Measurements from ENCODE around the gene PRAMEF20. TPM values are rescaled to one million over a fixed set of nuclear protein-coding genes. Genes with fewer than 3 reads are reported as not detected.
"Not testable (repeated sequence)": the region's sequence is repeated elsewhere in the genome, so short reads cannot be mapped to it uniquely, and the experiment has no call there.

The PRAMEF20 gene
- total and polyA plus RNA-seq, 2 donors (not counting 3 experiments of a cell fraction or from before 2014, with no cell fraction given) = not detected

DNA sequence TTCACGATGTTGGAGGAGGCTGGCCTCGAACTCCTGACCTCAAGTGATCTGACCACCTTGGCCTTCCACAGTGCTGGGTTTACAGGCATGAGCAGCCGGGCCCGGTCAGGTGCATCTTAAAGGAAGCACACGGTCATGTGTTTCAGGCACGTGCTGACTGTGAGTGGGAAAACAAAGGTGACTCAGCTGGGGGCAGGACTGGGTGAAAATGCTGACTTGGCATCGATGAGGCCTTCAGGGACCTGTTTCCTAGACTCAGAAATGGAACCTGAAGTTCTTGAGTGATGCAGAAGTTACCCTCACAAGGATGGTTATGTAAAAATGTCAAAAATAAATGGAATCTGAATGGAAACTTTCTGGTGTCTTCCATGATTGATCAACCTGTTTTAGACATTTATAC is 17.2 kb upstream of the PRAMEF20 start:
- BruUV-seq (replicated peaks); POLR2A ChIA-PET; intact Hi-C loops (cut with micrococcal nuclease); FAIRE-seq; DNase-seq (ENCODE audit: low read depth, low spot score); dilution Hi-C loops (cut with MboI; ENCODE audit: extremely low pct_ligation_motif_present, low sequenced_read_pairs); H3K79me2 ChIP-seq (ENCODE audit: control insufficient read depth, insufficient read depth, low read length); H3K27me3 ChIP-seq (ENCODE audit: control insufficient read depth in 2 of 2, insufficient read depth in 2 of 2, low read length in 2 of 2); H3K27ac ChIP-seq (ENCODE audit: insufficient read depth, low read depth, low read length); H2AFZ ChIP-seq (ENCODE audit: low read depth, low read length); H3K4me3 ChIP-seq (replicated peaks in 1 of 3; ENCODE audit: insufficient read depth in 1 of 3, low read depth in 1 of 3, low read length in 3 of 3); CTCF ChIA-PET; H3K36me3 ChIP-seq (ENCODE audit: control insufficient read depth in 2 of 2, extremely low read depth in 1 of 2, insufficient read depth in 2 of 2, low read length in 2 of 2); H3K9me1 ChIP-seq (replicated peaks; ENCODE audit: control insufficient read depth, extremely low read depth, insufficient read depth, low read length); H3K4me1 ChIP-seq (ENCODE audit: control insufficient read depth, extremely low read depth, insufficient read depth, low read length); H3K4me2 ChIP-seq (ENCODE audit: insufficient read depth, low read length); H3K9ac ChIP-seq (replicated peaks; ENCODE audit: extremely low read depth, insufficient read depth, low read length); H4K20me1 ChIP-seq (replicated peaks; ENCODE audit: control insufficient read depth, extremely low read depth, insufficient read depth, low read length); H3K9me3 ChIP-seq (replicated peaks; ENCODE audit: control insufficient read depth, insufficient read depth, low read length): not testable (repeated sequence)

GRCh38 chr1:13394761-13395160 is 15.5 kb upstream of the PRAMEF20 start:
- H2AFZ ChIP-seq (ENCODE audit: low read depth, low read length); CTCF ChIA-PET; dilution Hi-C loops (cut with MboI; ENCODE audit: extremely low pct_ligation_motif_present, low sequenced_read_pairs); H3K9ac ChIP-seq (replicated peaks; ENCODE audit: extremely low read depth, insufficient read depth, low read length); POLR2A ChIA-PET; H3K9me3 ChIP-seq (replicated peaks; ENCODE audit: control insufficient read depth, insufficient read depth, low read length); H3K4me2 ChIP-seq (ENCODE audit: insufficient read depth, low read length); BruUV-seq (replicated peaks); H3K79me2 ChIP-seq (ENCODE audit: control insufficient read depth, insufficient read depth, low read length); H3K4me1 ChIP-seq (ENCODE audit: control insufficient read depth, extremely low read depth, insufficient read depth, low read length); FAIRE-seq; DNase-seq (ENCODE audit: low read depth, low spot score); intact Hi-C loops (cut with micrococcal nuclease); H3K9me1 ChIP-seq (replicated peaks; ENCODE audit: control insufficient read depth, extremely low read depth, insufficient read depth, low read length); H3K4me3 ChIP-seq (replicated peaks in 1 of 3; ENCODE audit: insufficient read depth in 1 of 3, low read depth in 1 of 3, low read length in 3 of 3); H3K27ac ChIP-seq (ENCODE audit: insufficient read depth, low read depth, low read length); H4K20me1 ChIP-seq (replicated peaks; ENCODE audit: control insufficient read depth, extremely low read depth, insufficient read depth, low read length); H3K36me3 ChIP-seq (ENCODE audit: control insufficient read depth in 2 of 2, extremely low read depth in 1 of 2, insufficient read depth in 2 of 2, low read length in 2 of 2); H3K27me3 ChIP-seq (ENCODE audit: control insufficient read depth in 2 of 2, insufficient read depth in 2 of 2, low read length in 2 of 2): not testable (repeated sequence)

DNA sequence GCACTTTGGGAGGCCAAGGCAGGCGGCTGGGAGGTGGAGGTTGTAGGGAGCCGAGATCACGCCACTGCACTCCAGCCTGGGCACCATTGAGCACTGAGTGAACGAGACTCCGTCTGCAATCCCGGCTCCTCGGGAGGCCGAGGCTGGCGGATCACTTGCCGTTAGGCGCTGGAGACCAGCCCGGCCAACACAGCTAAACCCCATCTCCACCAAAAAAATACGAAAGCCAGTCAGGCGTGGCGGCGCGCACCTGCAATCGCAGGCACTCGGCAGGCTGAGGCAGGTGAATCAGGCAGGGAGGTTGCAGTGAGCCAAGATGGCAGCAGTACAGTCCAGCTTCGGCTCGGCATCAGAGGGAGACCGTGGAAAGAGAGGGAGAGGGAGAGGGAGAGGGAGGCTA is 14.9 kb upstream of the PRAMEF20 start:
- H3K36me3 ChIP-seq (ENCODE audit: control insufficient read depth in 2 of 2, extremely low read depth in 1 of 2, insufficient read depth in 2 of 2, low read length in 2 of 2); H3K9ac ChIP-seq (replicated peaks; ENCODE audit: extremely low read depth, insufficient read depth, low read length); H3K9me1 ChIP-seq (replicated peaks; ENCODE audit: control insufficient read depth, extremely low read depth, insufficient read depth, low read length); FAIRE-seq; H3K79me2 ChIP-seq (ENCODE audit: control insufficient read depth, insufficient read depth, low read length); CTCF ChIA-PET; DNase-seq (ENCODE audit: low read depth, low spot score); intact Hi-C loops (cut with micrococcal nuclease); H3K4me1 ChIP-seq (ENCODE audit: control insufficient read depth, extremely low read depth, insufficient read depth, low read length); H3K27me3 ChIP-seq (ENCODE audit: control insufficient read depth in 2 of 2, insufficient read depth in 2 of 2, low read length in 2 of 2); BruUV-seq (replicated peaks); dilution Hi-C loops (cut with MboI; ENCODE audit: extremely low pct_ligation_motif_present, low sequenced_read_pairs); H2AFZ ChIP-seq (ENCODE audit: low read depth, low read length); H3K9me3 ChIP-seq (replicated peaks; ENCODE audit: control insufficient read depth, insufficient read depth, low read length); H4K20me1 ChIP-seq (replicated peaks; ENCODE audit: control insufficient read depth, extremely low read depth, insufficient read depth, low read length); H3K4me2 ChIP-seq (ENCODE audit: insufficient read depth, low read length); H3K27ac ChIP-seq (ENCODE audit: insufficient read depth, low read depth, low read length); POLR2A ChIA-PET; H3K4me3 ChIP-seq (replicated peaks in 1 of 3; ENCODE audit: insufficient read depth in 1 of 3, low read depth in 1 of 3, low read length in 3 of 3): not testable (repeated sequence)
